GM20431 (cell line): ENCODE measurements around the gene RFESD.

Experiments
- in situ Hi-C: fragments of 300-500 bp; cut with MseI, MboI; formaldehyde crosslinking; loops from one replicate; pipeline ENCODE4 v1.15.0; 2020; ENCODE audit warnings: low sequenced_read_pairs; ENCODE audit not compliant: unreplicated experiment

Gene RFESD

GRCh38 chr5:95654196-95654595 is 7.6 kb downstream of the RFESD start:
- in situ Hi-C loops: loop anchor here (25.0 kb wide), 1 partner anchor 108 kb away; no protein-coding TSS in a partner anchor

GRCh38 chr5:95655575-95655974 is 9.0 kb downstream of the RFESD start:
- in situ Hi-C loops: loop anchor here (25.0 kb wide), 1 partner anchor 107 kb away; no protein-coding TSS in a partner anchor

- in situ Hi-C loops: loop anchor here (25.0 kb wide), 1 partner anchor 102 kb away; no protein-coding TSS in a partner anchor
Measured at GRCh38 chr5:95660060-95660459, 13.5 kb downstream of the RFESD start.

- in situ Hi-C loops: loop anchor here (25.0 kb wide), 1 partner anchor 99 kb away; no protein-coding TSS in a partner anchor
Measured at GRCh38 chr5:95662946-95663345, 16.4 kb downstream of the RFESD start.

- in situ Hi-C loops: loop anchor here (25.0 kb wide), 1 partner anchor 98 kb away; no protein-coding TSS in a partner anchor
Measured at GRCh38 chr5:95664204-95664786, 17.7 kb downstream of the RFESD start.

- in situ Hi-C loops: loop anchor here (25.0 kb wide), 1 partner anchor 95 kb away; no protein-coding TSS in a partner anchor
Measured at GRCh38 chr5:95667061-95667618, 20.6 kb downstream of the RFESD start.

- in situ Hi-C loops: loop anchor here (25.0 kb wide), 1 partner anchor 95 kb away; no protein-coding TSS in a partner anchor
Measured at GRCh38 chr5:95667678-95668077, 21.1 kb downstream of the RFESD start.

- in situ Hi-C loops: loop anchor here (25.0 kb wide), 1 partner anchor 94 kb away; no protein-coding TSS in a partner anchor
Measured at GRCh38 chr5:95668216-95668615, 21.6 kb downstream of the RFESD start.

- in situ Hi-C loops: loop anchor here (25.0 kb wide), 1 partner anchor 94 kb away; no protein-coding TSS in a partner anchor
Measured at GRCh38 chr5:95668728-95669127, 22.2 kb downstream of the RFESD start.

- in situ Hi-C loops: loop anchor here (25.0 kb wide), 1 partner anchor 93 kb away; no protein-coding TSS in a partner anchor
Measured at GRCh38 chr5:95669540-95669939, 23.0 kb downstream of the RFESD start.

GRCh38 chr5:95669985-95670384 is 23.4 kb downstream of the RFESD start:
- in situ Hi-C loops: loop anchor here (25.0 kb wide), 1 partner anchor 92 kb away; no protein-coding TSS in a partner anchor

GRCh38 chr5:95670568-95670967 is 24.0 kb downstream of the RFESD start:
- in situ Hi-C loops: loop anchor here (25.0 kb wide), 1 partner anchor 92 kb away; no protein-coding TSS in a partner anchor

GRCh38 chr5:95671826-95672225 is 25.2 kb downstream of the RFESD start:
- in situ Hi-C loops: loop anchor here (25.0 kb wide), 1 partner anchor 90 kb away; no protein-coding TSS in a partner anchor

GRCh38 chr5:95672641-95673040 is 26.1 kb downstream of the RFESD start:
- in situ Hi-C loops: loop anchor here (25.0 kb wide), 1 partner anchor 90 kb away; no protein-coding TSS in a partner anchor

GRCh38 chr5:95673081-95673480 is 26.5 kb downstream of the RFESD start:
- in situ Hi-C loops: loop anchor here (25.0 kb wide), 1 partner anchor 89 kb away; no protein-coding TSS in a partner anchor

- in situ Hi-C loops: no loop called here
Measured at GRCh38 chr5:95682891-95683290, 36.3 kb downstream of the RFESD start, which contains the start of gene SPATA9. Gene SPATA9, minus strand, starts transcription at chr5:95682991. Its CDS starts 137 bp downstream, at chr5:95682854.

GRCh38 chr5:95684361-95684760 is 37.8 kb downstream of the RFESD start:
- in situ Hi-C loops: no loop called here

- in situ Hi-C loops: no loop called here
Measured at GRCh38 chr5:95686651-95687050, 40.1 kb downstream of the RFESD start.

GRCh38 chr5:95689680-95690079 is 43.1 kb downstream of the RFESD start:
- in situ Hi-C loops: no loop called here

- in situ Hi-C loops: no loop called here
Measured at GRCh38 chr5:95690333-95690732, 43.8 kb downstream of the RFESD start.
